ENCODE data around the gene MYBBP1A. TPM values are rescaled to one million over a fixed set of nuclear protein-coding genes. Genes with fewer than 3 reads are reported as not detected.
A peak's percentile ranks its signal among the peaks of the same experiment; 100 is the strongest.

The MYBBP1A gene
- total and polyA plus RNA-seq, 8 donors = 21.8 to 93.1 (median 35.5) TPM

DNA sequence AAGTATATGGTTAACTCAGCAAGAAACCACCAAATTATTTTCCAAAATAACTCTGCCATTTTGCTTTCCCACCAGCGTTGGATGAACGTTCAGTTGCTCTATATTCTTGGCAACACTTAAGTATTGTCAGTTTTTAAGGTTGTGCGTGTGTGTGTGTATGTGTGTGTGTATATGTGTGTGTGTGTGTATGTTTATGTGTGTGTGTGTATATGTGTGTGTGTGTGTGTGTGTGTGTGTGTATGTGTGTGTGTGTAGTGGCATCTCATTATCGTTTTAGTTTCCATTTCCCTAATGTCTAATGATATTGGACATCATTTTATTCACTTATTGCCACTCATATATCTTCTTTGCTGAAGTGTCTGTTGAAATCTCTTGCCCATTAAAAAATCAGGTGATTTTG lies 17.9 kb upstream of the MYBBP1A start:
- WGBS, 2 donors = 59 to 66% methylated on average over 4 of the region's 4 CpGs
- H3K9me3 ChIP-seq = no peaks in the 10 kb centered on the region
- ATAC-seq (no peak), FAIRE-seq (no peak), DNase-seq (no peak)
- H3K4me3 ChIP-seq = no peak overlapping the region
- no peaks in the 10 kb centered on the region for H3K27me3 ChIP-seq
- H3K36me3 ChIP-seq = no peaks in the 10 kb centered on the region
- intact Hi-C loops (cut with DNase I) = no loop called here
- TF ChIP-seq, protein P1, sequence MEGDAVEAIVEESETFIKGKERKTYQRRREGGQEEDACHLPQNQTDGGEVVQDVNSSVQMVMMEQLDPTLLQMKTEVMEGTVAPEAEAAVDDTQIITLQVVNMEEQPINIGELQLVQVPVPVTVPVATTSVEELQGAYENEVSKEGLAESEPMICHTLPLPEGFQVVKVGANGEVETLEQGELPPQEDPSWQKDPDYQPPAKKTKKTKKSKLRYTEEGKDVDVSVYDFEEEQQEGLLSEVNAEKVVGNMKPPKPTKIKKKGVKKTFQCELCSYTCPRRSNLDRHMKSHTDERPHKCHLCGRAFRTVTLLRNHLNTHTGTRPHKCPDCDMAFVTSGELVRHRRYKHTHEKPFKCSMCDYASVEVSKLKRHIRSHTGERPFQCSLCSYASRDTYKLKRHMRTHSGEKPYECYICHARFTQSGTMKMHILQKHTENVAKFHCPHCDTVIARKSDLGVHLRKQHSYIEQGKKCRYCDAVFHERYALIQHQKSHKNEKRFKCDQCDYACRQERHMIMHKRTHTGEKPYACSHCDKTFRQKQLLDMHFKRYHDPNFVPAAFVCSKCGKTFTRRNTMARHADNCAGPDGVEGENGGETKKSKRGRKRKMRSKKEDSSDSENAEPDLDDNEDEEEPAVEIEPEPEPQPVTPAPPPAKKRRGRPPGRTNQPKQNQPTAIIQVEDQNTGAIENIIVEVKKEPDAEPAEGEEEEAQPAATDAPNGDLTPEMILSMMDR (IDR thresholded peaks at IDR 0.05) = no peak
- no peak overlapping the region for H3K27ac ChIP-seq
- no peaks in the 10 kb centered on the region for H3K4me1 ChIP-seq

DNA sequence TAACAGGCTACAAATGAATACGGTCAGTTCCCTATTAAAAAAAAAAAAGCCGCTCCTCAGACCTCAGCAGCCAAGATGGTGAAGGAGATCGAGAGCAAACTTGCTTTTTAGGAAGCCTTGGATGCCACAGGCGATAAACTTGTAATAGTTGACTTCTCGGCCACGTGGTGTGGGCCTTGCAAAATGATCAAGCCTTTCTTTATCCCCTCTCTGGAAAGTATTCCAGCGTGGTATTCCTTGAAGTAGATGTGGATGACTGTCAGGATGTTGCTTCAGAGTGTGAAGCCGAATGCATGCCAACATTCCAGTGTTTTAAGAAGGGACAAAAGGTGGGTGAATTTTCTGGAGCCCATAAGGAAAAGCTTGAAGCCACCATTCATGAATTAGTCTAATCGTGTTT lies 16.9 kb upstream of the MYBBP1A start:
- no peak for FAIRE-seq
- Histone ChIP-seq H3K27me3 (no peaks in the 10 kb centered on the region), H3K4me1 (no peaks in the 10 kb centered on the region), H3K4me3 (no peak overlapping the region), H3K36me3 (no peaks in the 10 kb centered on the region), H3K9me3 (no peaks in the 10 kb centered on the region), H3K27ac (no peak overlapping the region)
- TF ChIP-seq, protein P1 (IDR thresholded peaks at IDR 0.05) = no peak
- no peak for DNase-seq
- WGBS, 2 donors = 69 to 70% methylated on average over 9 of the region's 9 CpGs
- intact Hi-C loops (cut with DNase I) = no loop called here
- no peak for ATAC-seq

DNA sequence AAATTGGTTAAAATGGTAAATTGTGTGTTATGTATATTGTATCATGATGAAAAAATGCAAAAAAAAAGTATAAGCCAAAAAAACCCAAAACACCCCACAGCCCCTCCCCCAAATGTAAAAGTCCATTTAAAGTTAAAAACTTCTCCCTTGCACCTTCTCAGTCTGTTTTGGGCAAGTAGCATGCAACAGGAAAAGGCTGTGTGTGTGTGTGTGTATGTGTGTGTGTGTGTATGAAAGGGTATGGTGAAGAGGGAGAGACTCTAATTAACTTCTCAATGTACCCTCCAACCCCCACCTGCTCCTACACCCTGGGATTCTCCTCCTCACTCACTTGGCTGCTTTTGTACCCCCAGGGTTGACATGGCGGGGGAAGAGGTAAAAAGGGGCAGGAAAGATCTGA lies 14.4 kb upstream of the MYBBP1A start:
- no peak for ATAC-seq
- 90 to 100% methylated on average over 1 of the region's 1 CpG for WGBS, 2 donors
- DNase-seq = no peak
- H3K4me1 ChIP-seq = no peaks in the 10 kb centered on the region
- no peaks in the 10 kb centered on the region for H3K27me3 ChIP-seq
- H3K27ac ChIP-seq = no peak overlapping the region
- FAIRE-seq = no peak
- no peak overlapping the region for H3K4me3 ChIP-seq
- no peaks in the 10 kb centered on the region for H3K36me3 ChIP-seq
- TF ChIP-seq, protein P1 (IDR thresholded peaks at IDR 0.05) = no peak
- H3K9me3 ChIP-seq = no peaks in the 10 kb centered on the region
- intact Hi-C loops (cut with DNase I) = loop anchor here in 1 of 3 donors (5.0 kb wide), 1 partner anchor 58 kb away; no protein-coding TSS in a partner anchor

DNA sequence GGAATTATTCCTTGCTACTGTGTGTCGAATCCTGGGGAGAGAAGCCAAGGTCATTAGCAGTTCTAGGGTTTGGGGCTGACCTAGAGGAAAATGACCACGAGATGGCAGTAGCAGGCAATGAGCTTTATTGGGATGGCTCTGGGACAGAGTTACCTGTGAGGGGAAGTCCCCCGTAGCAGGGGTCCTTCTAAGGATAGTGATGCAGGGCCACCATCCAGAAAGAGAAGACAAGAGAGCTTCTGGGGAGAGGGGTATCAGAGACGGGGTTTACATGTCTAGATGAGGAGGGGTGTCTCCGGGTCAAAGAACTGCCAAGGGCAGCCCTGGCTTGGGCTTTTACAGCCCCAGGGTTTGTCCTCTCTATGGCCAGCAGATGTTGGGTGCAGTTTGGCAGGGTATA lies 11.6 kb upstream of the MYBBP1A start:
- intact Hi-C loops (cut with DNase I) = loop anchor here in 2 of 3 donors (2.0 to 5.0 kb wide), 2 partner anchors 58 to 61 kb away; no protein-coding TSS in a partner anchor
- Histone ChIP-seq H3K4me3 (no peak overlapping the region), H3K4me1 (no peaks in the 10 kb centered on the region), H3K9me3 (no peaks in the 10 kb centered on the region), H3K27me3 (no peaks in the 10 kb centered on the region), H3K36me3 (no peaks in the 10 kb centered on the region), H3K27ac (no peak overlapping the region)
- FAIRE-seq = no peak
- 19 to 22% methylated on average over 5 of the region's 5 CpGs for WGBS, 2 donors
- peak; percentile 85 to 94 (median 92) for ATAC-seq
- peak in 3 of 6 donors; percentile 49 to 74 (median 56) for DNase-seq
- TF ChIP-seq, protein P1 (IDR thresholded peaks at IDR 0.05) = peak; percentile 35 to 67 (median 61)

Data from pancreas (tissue), 10 donors.